ENCODE data around the gene HCN1.

The HCN1 gene

GRCh38 chr5:45568813-45569212 is 127.4 kb downstream of the HCN1 start:
- TF ChIP-seq GABPA (IDR thresholded peaks at IDR 0.05; ENCODE audit: low read depth) (no peak), REST (IDR thresholded peaks at IDR 0.05; ENCODE audit: insufficient replicate concordance, low read depth) (no peak), POLR2AphosphoS5 (IDR thresholded peaks at IDR 0.05; ENCODE audit: low read depth) (no peak), CTCF (IDR thresholded peaks at IDR 0.05; ENCODE audit: insufficient read depth, low read length) (no peak), SPI1 (IDR thresholded peaks at IDR 0.05; ENCODE audit: borderline replicate concordance, low read depth) (no peak)
- H3K27me3 ChIP-seq (ENCODE audit: insufficient read depth, poor library complexity, severe bottlenecking) = no peaks in the 10 kb centered on the region

GRCh38 chr5:45542421-45542820 is 153.8 kb downstream of the HCN1 start:
- Histone ChIP-seq H3K27ac (replicated peaks) (no peak overlapping the region), H3K4me3 (replicated peaks; ENCODE audit: insufficient read depth, low read length) (no peak overlapping the region), H3K27me3 (ENCODE audit: insufficient read depth, poor library complexity, severe bottlenecking) (no peaks in the 10 kb centered on the region)
- DNase-seq (ENCODE audit: low read depth in 1 of 2, low spot score in 1 of 2) = no peak
- no peak for TF ChIP-seq CTCF (IDR thresholded peaks at IDR 0.05; ENCODE audit: insufficient read depth, low read length)
- no peak for TF ChIP-seq POLR2AphosphoS5 (IDR thresholded peaks at IDR 0.05; ENCODE audit: low read depth)
- no peak for TF ChIP-seq GABPA (IDR thresholded peaks at IDR 0.05; ENCODE audit: low read depth)
- TF ChIP-seq SPI1 (IDR thresholded peaks at IDR 0.05; ENCODE audit: borderline replicate concordance, low read depth) = no peak
- no peak for TF ChIP-seq REST (IDR thresholded peaks at IDR 0.05; ENCODE audit: insufficient replicate concordance, low read depth)

More at GRCh38 chr5:45568813-45569212, 127.4 kb downstream of the HCN1 start:
- DNase-seq (ENCODE audit: low read depth in 1 of 2, low spot score in 1 of 2) = no peak
- Histone ChIP-seq H3K27ac (replicated peaks) (no peak overlapping the region), H3K4me3 (replicated peaks; ENCODE audit: insufficient read depth, low read length) (no peak overlapping the region)

GRCh38 chr5:45533663-45534062 is 162.5 kb downstream of the HCN1 start:
- Histone ChIP-seq H3K4me3 (replicated peaks; ENCODE audit: insufficient read depth, low read length) (no peak overlapping the region), H3K27me3 (ENCODE audit: insufficient read depth, poor library complexity, severe bottlenecking) (no peaks in the 10 kb centered on the region), H3K27ac (replicated peaks) (no peak overlapping the region)
- TF ChIP-seq SPI1 (IDR thresholded peaks at IDR 0.05; ENCODE audit: borderline replicate concordance, low read depth) = no peak
- DNase-seq (ENCODE audit: low read depth in 1 of 2, low spot score in 1 of 2) = no peak

- TF ChIP-seq CTCF (IDR thresholded peaks at IDR 0.05; ENCODE audit: insufficient read depth, low read length) (no peak), SPI1 (IDR thresholded peaks at IDR 0.05; ENCODE audit: borderline replicate concordance, low read depth) (no peak), REST (IDR thresholded peaks at IDR 0.05; ENCODE audit: insufficient replicate concordance, low read depth) (no peak), POLR2AphosphoS5 (IDR thresholded peaks at IDR 0.05; ENCODE audit: low read depth) (no peak), GABPA (IDR thresholded peaks at IDR 0.05; ENCODE audit: low read depth) (no peak)
- no peak overlapping the region for H3K27ac ChIP-seq (replicated peaks)
- DNase-seq (ENCODE audit: low read depth in 1 of 2, low spot score in 1 of 2) = no peak
- no peaks in the 10 kb centered on the region for H3K27me3 ChIP-seq (ENCODE audit: insufficient read depth, poor library complexity, severe bottlenecking)
- no peak overlapping the region for H3K4me3 ChIP-seq (replicated peaks; ENCODE audit: insufficient read depth, low read length)
Observed at GRCh38 chr5:45532826-45533624, 163.2 kb downstream of the HCN1 start.

Data from HL-60 (cell line).